Esophagus (tissue), 2 donors: ENCODE measurements around the gene HCRTR2. TPM values are rescaled to one million over a fixed set of nuclear protein-coding genes. Genes with fewer than 3 reads are reported as not detected.
"Not testable (repeated sequence)": the region's sequence is repeated elsewhere in the genome, so short reads cannot be mapped to it uniquely, and the experiment has no call there.

Experiments
- H3K27ac ChIP-seq, 2 donors: one replicate each; pipeline ENCODE4 v1.5.1; 2013; ENCODE audit warnings: low read depth in 2 of 2, mild to moderate bottlenecking in 2 of 2, inconsistent platforms in 1 of 2, low read length in 1 of 2, moderate library complexity in 1 of 2
- H3K27me3 ChIP-seq, 2 donors: one replicate each; pipeline ENCODE4 v1.6.1; 2013; ENCODE audit warnings: low read length in 2 of 2, control low read depth in 1 of 2, mild to moderate bottlenecking in 1 of 2; ENCODE audit not compliant: insufficient read depth in 2 of 2, control insufficient read depth in 1 of 2
- H3K36me3 ChIP-seq, 2 donors: one replicate each; pipeline ENCODE4 v1.6.1; 2013; ENCODE audit warnings: low read length in 1 of 2; ENCODE audit not compliant: control insufficient read depth in 2 of 2, insufficient read depth in 2 of 2
- H3K4me1 ChIP-seq, 2 donors: one replicate each; pipeline ENCODE4 v1.6.1; 2013; ENCODE audit warnings: low read length in 1 of 2; ENCODE audit not compliant: control insufficient read depth in 2 of 2, insufficient read depth in 2 of 2
- H3K4me3 ChIP-seq, 2 donors: one replicate each; pipeline ENCODE4 v1.5.1; 2013; ENCODE audit warnings: low read length in 2 of 2, mild to moderate bottlenecking in 2 of 2, low read depth in 1 of 2, moderate library complexity in 1 of 2
- H3K9me3 ChIP-seq, 2 donors: one replicate each; pipeline ENCODE4 v1.6.1; 2013; ENCODE audit warnings: mild to moderate bottlenecking in 2 of 2, low read depth in 1 of 2, low read length in 1 of 2, moderate library complexity in 1 of 2; ENCODE audit not compliant: control insufficient read depth in 2 of 2, insufficient read depth in 1 of 2
- WGBS, 2 donors: extraction: QIAGEN DNeasy Blood & Tissue Kit; methylation state at CpG; one replicate each; pipeline ENCODE4 v1.1.7; 2013; 5-methylcytosine and 5-hydroxymethylcytosine counted together
- polyA plus RNA-seq, 2 donors: library from polyadenylated mRNA; stranded (reverse); fragments of 200-250 nt; gene quantifications; one replicate each; pipeline ENCODE4 v1.2.3, GENCODE V29; 2013
- donor health status: healthy with polysubstance abuse.
- donor health status: Bipolar disorder and iron deficiency.

HCRTR2 gene
- polyA plus RNA-seq, 2 donors: not detected

- H3K9me3 ChIP-seq: no peaks in the 10 kb centered on the region
- H3K36me3 ChIP-seq: no peaks in the 10 kb centered on the region
- no peak overlapping the region for H3K4me3 ChIP-seq
- no peaks in the 10 kb centered on the region for H3K4me1 ChIP-seq
- H3K27me3 ChIP-seq: peaks cover 0 to 2% of the 10 kb centered on the region in 2 donors
- no peak overlapping the region for H3K27ac ChIP-seq
These were observed 36.6 kb downstream of the HCRTR2 start for GRCh38 chr6:55210952-55211351.

GRCh38 chr6:55212156-55212555 lies 37.8 kb downstream of the HCRTR2 start:
- Histone ChIP-seq H3K4me1 (no peaks in the 10 kb centered on the region), H3K27ac (no peak overlapping the region), H3K9me3 (no peaks in the 10 kb centered on the region), H3K27me3 (peaks cover 0 to 2% of the 10 kb centered on the region in 2 donors), H3K36me3 (no peaks in the 10 kb centered on the region), H3K4me3 (no peak overlapping the region)
- WGBS, 2 donors: 53 to 59% methylated on average over 2 of the region's 2 CpGs

- no peak overlapping the region for H3K27ac ChIP-seq
- WGBS, 2 donors: 81% methylated on average over 3 of the region's 3 CpGs
- no peaks in the 10 kb centered on the region for H3K36me3 ChIP-seq
- H3K4me3 ChIP-seq: no peak overlapping the region
- H3K27me3 ChIP-seq: no peaks in the 10 kb centered on the region
- no peaks in the 10 kb centered on the region for H3K4me1 ChIP-seq
- H3K9me3 ChIP-seq: no peaks in the 10 kb centered on the region
These were observed 46.6 kb downstream of the HCRTR2 start for GRCh38 chr6:55220961-55221360.

- Histone ChIP-seq H3K27ac (no peak overlapping the region), H3K4me1 (no peaks in the 10 kb centered on the region), H3K27me3 (no peaks in the 10 kb centered on the region), H3K9me3 (no peaks in the 10 kb centered on the region), H3K4me3 (no peak overlapping the region), H3K36me3 (no peaks in the 10 kb centered on the region)
- 54 to 59% methylated on average over 2 of the region's 2 CpGs for WGBS, 2 donors
These were observed 53.5 kb downstream of the HCRTR2 start for GRCh38 chr6:55227862-55228261.

GRCh38 chr6:55239099-55239498 lies 64.8 kb downstream of the HCRTR2 start:
- Histone ChIP-seq H3K27me3 (no peaks in the 10 kb centered on the region), H3K9me3 (no peaks in the 10 kb centered on the region), H3K27ac (no peak overlapping the region), H3K4me3 (no peak overlapping the region), H3K36me3 (no peaks in the 10 kb centered on the region), H3K4me1 (no peaks in the 10 kb centered on the region)
- 37 to 38% methylated on average over 1 of the region's 1 CpG for WGBS, 2 donors

GRCh38 chr6:55240975-55241605 lies 66.8 kb downstream of the HCRTR2 start:
- not testable (repeated sequence) for H3K27me3 ChIP-seq, H3K4me1 ChIP-seq, H3K4me3 ChIP-seq, H3K36me3 ChIP-seq, H3K9me3 ChIP-seq, H3K27ac ChIP-seq
- WGBS, 2 donors: 44 to 45% methylated on average over 6 of the region's 6 CpGs

GRCh38 chr6:55250400-55250799 lies 76.1 kb downstream of the HCRTR2 start:
- Histone ChIP-seq H3K4me3 (no peak overlapping the region), H3K4me1 (no peaks in the 10 kb centered on the region), H3K36me3 (no peaks in the 10 kb centered on the region), H3K9me3 (no peaks in the 10 kb centered on the region), H3K27me3 (no peaks in the 10 kb centered on the region), H3K27ac (no peak overlapping the region)
- WGBS, 2 donors: 37 to 41% methylated on average over 1 of the region's 1 CpG

GRCh38 chr6:55255113-55255512 lies 80.8 kb downstream of the HCRTR2 start:
- no peak overlapping the region for H3K27ac ChIP-seq
- 83 to 89% methylated on average over 10 of the region's 10 CpGs for WGBS, 2 donors
- H3K27me3 ChIP-seq: no peaks in the 10 kb centered on the region
- H3K4me3 ChIP-seq: no peak overlapping the region
- H3K9me3 ChIP-seq: no peaks in the 10 kb centered on the region
- no peaks in the 10 kb centered on the region for H3K4me1 ChIP-seq
- no peaks in the 10 kb centered on the region for H3K36me3 ChIP-seq

GRCh38 chr6:55260181-55260580 lies 85.9 kb downstream of the HCRTR2 start:
- Histone ChIP-seq H3K4me1 (no peaks in the 10 kb centered on the region), H3K27me3 (no peaks in the 10 kb centered on the region), H3K9me3 (no peaks in the 10 kb centered on the region), H3K36me3 (no peaks in the 10 kb centered on the region), H3K27ac (no peak overlapping the region), H3K4me3 (no peak overlapping the region)
- 72 to 74% methylated on average over 2 of the region's 2 CpGs for WGBS, 2 donors

GRCh38 chr6:55265409-55266114 lies 91.2 kb downstream of the HCRTR2 start:
- no peak overlapping the region for H3K27ac ChIP-seq
- WGBS, 2 donors: 83 to 84% methylated on average over 4 of the region's 4 CpGs

More at GRCh38 chr6:55265409-55266114, 91.2 kb downstream of the HCRTR2 start:
- Histone ChIP-seq H3K27me3 (no peaks in the 10 kb centered on the region), H3K9me3 (no peaks in the 10 kb centered on the region), H3K36me3 (no peaks in the 10 kb centered on the region), H3K4me3 (no peak overlapping the region), H3K4me1 (no peaks in the 10 kb centered on the region)
